GM21737 (cell line): Measurements from ENCODE around the gene ZBTB38.

ENCODE experiments used
- ATAC-seq: cut with Tn5 transposase; IDR thresholded peaks from one replicate; pipeline ENCODE4 v1.9.1; 2021; ENCODE audit warnings: mild to moderate bottlenecking, moderate library complexity; ENCODE audit not compliant: unreplicated experiment

The ZBTB38 gene, protein sequence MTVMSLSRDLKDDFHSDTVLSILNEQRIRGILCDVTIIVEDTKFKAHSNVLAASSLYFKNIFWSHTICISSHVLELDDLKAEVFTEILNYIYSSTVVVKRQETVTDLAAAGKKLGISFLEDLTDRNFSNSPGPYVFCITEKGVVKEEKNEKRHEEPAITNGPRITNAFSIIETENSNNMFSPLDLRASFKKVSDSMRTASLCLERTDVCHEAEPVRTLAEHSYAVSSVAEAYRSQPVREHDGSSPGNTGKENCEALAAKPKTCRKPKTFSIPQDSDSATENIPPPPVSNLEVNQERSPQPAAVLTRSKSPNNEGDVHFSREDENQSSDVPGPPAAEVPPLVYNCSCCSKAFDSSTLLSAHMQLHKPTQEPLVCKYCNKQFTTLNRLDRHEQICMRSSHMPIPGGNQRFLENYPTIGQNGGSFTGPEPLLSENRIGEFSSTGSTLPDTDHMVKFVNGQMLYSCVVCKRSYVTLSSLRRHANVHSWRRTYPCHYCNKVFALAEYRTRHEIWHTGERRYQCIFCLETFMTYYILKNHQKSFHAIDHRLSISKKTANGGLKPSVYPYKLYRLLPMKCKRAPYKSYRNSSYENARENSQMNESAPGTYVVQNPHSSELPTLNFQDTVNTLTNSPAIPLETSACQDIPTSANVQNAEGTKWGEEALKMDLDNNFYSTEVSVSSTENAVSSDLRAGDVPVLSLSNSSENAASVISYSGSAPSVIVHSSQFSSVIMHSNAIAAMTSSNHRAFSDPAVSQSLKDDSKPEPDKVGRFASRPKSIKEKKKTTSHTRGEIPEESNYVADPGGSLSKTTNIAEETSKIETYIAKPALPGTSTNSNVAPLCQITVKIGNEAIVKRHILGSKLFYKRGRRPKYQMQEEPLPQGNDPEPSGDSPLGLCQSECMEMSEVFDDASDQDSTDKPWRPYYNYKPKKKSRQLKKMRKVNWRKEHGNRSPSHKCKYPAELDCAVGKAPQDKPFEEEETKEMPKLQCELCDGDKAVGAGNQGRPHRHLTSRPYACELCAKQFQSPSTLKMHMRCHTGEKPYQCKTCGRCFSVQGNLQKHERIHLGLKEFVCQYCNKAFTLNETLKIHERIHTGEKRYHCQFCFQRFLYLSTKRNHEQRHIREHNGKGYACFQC (N-terminal part only)

DNA sequence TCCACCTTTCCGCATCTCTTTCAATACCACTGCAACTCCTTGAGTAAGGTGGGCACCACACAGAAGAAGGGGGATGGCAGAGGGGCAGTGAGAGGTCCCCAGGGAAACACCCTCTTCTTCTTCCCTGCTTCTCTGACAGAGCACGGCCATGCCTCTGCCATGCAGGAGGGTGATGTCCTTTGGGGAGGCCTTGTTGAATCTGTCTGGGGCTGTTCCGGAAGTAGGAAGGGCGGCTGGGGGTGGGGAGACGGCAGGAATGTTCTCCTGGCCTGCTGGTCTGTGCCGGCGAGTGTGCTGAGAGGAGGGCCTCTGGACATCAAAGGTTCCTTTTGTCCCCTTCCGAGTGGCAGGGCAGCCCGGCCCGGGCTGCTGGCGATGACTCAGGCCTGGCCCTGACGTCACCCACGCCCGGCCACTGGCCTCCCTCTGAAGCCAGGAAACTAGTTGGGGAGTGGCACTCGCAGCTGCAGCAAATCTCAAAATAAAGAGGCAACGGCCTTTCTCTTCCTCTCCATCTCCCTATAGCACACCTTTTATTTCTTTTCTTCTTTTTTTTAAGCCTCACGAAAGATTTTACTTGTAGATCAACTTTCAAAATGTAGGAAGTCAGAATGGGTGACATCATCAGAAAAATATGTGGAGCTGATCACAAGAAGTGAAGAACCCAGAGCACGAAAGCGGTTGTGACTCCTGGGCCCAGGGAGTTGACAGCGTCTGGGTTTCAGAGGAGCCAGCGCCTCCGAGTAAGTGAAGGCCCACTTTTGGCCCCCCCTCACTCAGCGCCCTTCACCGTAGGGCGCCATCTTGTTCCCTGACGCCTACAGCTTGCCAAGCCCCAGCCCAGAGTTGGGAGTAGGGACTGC, at the start of gene ZBTB38:
TSS of gene ZBTB38 (plus strand) at position 443 of the 863 bp plus-strand sequence. CDS start 73,885 bp downstream, outside the sequence.
- no peak for ATAC-seq

DNA sequence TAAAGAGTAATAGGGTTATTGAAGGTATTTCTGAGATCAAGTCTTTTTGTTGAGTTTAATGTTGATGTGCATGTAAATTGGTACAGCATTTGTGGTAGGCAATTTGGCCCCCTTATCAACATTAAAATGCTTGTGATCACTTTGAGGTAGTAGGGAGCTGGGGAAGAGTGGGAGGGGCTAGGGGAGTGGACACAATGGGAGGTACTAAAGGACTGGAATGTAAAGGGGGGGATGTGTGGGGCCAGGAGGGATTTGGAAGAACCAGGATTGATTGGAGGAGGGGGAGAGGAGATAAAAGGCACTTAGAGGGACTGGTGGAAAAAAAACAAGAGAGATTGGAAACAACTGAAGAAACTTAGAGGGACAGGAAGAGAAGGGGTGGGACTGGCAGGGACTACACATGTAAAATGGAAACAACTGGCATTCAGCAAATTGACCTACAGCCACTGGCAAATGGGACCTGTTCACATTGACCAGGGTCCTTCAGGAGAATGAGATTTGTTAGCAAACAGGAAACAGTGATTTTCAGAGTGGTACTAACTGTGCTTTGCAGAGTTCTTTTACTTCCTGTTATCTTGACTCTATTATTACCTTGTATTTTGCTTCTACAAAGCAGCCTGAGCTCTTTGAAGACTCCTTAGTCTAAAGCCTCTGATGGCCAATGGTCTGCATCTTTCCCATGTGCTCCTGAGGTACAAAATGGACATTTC, 47.8 kb upstream of the ZBTB38 start:
- ATAC-seq = no peak

- no peak for ATAC-seq
Measured at GRCh38 chr3:141321109-141321497, 47.2 kb upstream of the ZBTB38 start.

DNA sequence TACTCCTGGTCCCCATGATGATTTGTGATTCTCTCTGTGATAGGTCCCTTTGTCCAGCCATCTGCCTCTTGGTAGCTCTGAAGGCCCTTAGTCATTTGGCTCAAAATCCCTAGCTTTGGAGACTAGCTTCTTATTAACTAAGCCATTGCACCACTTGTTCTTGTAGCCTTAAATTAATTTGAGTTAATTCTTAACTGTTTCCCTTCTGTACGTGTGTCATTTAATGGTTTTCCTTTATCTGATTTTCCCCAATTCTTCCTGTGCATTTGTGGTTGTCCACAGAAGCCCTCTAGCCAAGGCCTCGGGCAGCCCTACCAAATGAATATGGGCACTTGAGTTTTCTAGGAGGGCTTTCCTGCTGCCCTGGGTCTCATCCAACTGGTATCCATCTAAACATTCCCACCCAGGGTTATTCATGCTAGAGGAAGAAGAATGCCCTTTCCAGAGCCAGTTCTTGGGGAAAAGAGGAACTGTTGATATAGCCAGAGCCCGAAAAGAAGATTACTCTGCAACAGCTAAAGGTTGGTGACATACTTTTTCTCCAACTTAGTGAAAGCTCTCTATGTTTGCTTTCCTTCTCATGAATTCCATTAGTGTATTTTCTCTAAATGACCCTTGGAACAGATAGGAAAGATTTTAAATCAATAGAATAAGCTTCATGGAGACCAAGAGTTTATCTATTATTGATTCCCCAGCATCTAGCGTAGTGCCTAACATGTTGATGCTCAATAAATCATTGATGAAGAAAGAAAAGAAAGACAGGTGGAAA, 44.2 kb upstream of the ZBTB38 start:
- ATAC-seq = no peak

DNA sequence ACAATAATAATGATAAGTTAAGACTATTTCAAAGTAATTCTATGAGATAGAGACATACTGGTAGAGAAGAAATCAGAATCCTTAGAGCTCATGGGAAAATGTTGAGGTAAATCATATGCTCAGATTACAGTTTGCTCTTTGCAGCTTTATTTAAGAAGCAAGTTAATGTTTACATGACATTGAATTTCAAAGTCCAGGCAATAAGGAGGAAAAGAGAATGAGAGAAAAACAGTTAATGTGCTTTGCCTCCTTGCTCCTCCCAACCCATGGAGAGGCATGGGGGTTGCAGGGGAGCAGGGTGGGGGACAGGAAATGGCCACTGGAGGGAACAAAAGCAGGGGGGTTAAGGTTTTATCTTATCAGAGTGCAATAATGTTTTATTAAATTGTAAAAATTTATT, 42.2 kb upstream of the ZBTB38 start:
- no peak for ATAC-seq

- ATAC-seq = no peak
Measured at GRCh38 chr3:141326626-141327025, 41.7 kb upstream of the ZBTB38 start.

GRCh38 chr3:141328286-141329166, 39.8 kb upstream of the ZBTB38 start:
- ATAC-seq = no peak

DNA sequence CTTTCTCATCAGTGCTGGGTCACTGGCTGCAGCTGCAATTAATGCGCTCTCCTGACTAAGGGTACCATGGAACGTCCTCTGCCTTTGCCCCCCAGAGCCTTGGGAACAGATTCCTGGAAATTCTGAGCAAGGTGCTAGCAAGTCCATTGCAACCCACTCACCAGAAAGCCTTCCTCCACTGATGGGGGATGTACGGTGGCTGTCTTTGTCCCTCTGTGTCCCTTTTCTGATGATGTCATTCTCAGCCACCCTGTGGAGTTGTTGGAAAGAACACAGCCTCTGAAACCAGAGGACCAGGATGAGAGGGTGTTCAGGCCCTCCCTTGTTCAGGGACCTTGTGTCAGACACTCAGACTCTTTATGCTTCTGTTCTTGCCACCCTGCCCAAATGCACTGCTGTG, 38.1 kb upstream of the ZBTB38 start:
- no peak for ATAC-seq

DNA sequence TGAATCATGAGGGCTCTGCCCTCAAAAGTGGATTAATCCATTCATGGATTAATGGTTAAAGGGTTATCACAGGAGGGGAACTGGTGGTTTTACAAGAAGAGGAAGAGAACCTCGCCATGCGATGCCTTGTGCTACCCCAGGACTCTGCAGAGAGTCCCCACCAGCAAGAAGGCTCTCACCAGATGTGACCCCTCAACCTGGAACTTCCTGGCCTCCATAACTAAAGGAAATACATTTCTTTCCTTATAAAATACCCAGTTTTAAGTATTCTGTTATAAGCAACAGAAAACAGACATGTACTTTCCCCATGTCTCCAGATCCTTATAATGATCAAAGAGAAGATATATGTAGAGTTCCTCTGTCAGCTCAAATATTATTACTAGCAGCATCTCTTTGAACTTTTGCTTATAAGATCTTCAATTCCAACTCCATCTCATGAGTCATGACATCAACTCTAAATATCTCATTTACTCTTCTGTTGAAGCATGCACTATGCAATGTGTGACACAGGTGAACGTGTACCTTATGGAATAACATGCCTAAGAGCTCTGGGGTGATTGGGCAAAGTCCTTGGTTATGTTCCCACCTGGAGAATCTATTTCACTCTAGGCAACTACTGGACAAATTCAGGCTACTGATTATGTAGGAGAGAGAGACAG, 37.5 kb upstream of the ZBTB38 start:
- ATAC-seq = no peak

GRCh38 chr3:141331377-141332318, 36.7 kb upstream of the ZBTB38 start:
- ATAC-seq = no peak

- ATAC-seq = no peak
Measured at GRCh38 chr3:141332416-141332815, 35.9 kb upstream of the ZBTB38 start.

GRCh38 chr3:141333836-141334626, 34.3 kb upstream of the ZBTB38 start:
- no peak for ATAC-seq

DNA sequence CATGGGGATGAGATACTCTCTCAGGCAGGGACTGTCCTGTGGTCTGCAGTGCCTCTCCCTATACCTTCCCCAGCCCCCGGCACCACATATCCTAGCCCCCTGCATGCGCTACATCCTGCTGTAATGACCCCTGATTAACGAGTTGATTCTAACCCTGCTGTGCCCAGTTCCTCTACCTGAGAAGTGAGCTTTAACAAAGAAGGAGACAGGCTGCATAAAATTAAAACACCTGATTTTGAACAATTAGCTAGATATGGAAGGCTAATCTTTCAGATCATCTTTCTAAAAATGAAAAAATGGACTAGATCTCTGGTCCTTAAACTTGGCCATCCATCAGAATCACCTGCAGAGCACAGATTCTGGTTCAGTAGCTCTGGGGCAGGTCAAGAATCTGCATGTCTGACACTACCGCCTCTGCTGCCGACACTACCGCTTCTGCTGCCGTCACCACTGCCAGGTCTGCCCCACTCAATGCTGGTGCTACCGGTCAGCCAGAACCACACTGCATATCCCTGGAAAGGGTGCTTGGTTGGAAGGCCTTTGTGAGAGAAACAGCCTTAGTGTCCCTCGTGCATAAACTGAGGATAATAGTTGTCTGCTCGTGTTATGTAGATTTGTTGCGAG, 33.6 kb upstream of the ZBTB38 start:
- ATAC-seq = no peak

DNA sequence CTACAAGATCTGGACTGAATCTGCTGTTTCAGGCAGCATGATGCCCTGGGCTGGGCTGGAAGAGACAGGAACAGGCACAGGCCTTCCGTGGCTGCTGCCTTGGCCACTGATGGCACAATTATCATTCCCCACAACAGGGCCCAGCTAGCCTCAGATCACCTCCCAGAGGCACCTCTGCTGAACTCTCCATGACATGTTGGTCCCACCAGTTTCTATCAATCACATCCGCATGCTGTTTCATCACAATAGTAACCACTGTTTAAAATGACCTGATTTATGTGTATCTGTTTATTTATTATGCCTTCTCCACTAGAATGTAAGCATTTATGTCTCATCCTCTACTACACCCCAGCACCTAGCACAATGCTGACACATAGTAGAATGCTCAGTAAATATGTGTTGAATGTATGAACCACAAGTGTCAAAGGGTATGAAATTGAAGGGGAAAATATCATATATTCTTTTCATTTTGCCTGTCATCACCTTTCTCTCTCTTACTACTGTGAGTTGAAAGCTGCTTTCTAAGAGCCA, 32.7 kb upstream of the ZBTB38 start:
- no peak for ATAC-seq
